Measurements from ENCODE around the gene CHD5. TPM values are rescaled to one million over a fixed set of nuclear protein-coding genes. Genes with fewer than 3 reads are reported as not detected.

The CHD5 gene
- under 0.01 TPM in 2 replicates for total RNA-seq

DNA sequence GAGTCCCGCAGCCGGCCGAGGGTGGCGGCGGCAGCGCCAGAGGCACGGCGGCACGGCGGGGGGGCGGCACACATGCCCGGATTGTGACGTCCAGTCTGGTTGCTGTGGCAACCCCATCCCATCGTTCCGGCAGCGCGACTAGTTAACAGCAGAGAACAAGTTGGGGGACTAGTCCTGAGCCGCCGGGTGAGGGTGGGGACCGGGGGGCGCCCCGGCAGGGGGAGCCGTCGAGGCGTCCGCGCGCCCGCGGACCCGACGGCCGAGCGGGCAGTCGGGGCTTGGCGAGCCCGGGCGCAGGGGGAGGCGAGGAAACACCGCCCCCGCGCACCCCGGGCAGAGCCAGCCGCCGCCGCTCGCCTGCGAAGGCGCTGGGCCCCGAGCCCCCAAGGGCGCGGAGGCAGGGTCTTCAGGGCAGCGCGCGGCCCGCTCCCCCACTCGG lies at the start of gene CHD5:
TSS of gene CHD5 (minus strand) at position 54 of the 439 bp plus-strand sequence. CDS start 298 bp downstream, outside the sequence.

DNA sequence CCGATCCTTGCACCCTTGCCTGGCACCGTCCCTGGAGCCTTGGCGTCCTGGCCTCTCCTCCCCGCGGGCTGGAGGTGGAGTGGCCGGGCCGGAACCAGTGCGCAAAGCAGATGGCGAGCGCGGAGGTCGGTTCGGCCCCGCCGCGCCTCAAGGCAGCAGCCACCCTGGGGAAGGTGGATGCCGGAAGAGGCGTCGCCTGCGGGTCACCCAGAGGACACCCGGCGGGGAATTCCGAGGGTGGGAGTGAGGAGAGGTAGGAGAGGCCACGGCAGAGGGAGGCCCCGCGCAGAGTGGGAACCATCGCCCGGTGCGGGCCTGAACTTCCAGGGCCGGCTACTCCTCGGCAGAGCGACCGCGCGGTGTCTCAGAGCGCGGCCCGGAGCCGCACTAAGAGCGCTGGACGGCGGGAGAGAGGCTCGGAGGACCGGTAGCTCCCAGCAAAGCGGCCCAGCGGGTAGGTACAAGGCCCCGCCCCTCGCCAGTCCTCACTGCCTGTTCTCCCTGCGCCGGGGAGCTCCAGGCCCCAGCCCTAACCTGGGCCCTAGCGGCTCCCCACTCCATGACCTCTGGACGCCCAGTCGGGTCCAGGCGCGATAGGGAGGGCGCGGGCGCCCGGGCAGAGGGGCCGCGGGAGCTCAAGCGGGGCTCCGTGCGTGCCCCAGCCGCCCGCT lies 25.9 kb upstream of the CHD5 start, which contains the start of gene RNF207:
TSS of gene RNF207 (plus strand) at position 271 of the 671 bp plus-strand sequence. CDS start 417 bp downstream, outside the sequence.

DNA sequence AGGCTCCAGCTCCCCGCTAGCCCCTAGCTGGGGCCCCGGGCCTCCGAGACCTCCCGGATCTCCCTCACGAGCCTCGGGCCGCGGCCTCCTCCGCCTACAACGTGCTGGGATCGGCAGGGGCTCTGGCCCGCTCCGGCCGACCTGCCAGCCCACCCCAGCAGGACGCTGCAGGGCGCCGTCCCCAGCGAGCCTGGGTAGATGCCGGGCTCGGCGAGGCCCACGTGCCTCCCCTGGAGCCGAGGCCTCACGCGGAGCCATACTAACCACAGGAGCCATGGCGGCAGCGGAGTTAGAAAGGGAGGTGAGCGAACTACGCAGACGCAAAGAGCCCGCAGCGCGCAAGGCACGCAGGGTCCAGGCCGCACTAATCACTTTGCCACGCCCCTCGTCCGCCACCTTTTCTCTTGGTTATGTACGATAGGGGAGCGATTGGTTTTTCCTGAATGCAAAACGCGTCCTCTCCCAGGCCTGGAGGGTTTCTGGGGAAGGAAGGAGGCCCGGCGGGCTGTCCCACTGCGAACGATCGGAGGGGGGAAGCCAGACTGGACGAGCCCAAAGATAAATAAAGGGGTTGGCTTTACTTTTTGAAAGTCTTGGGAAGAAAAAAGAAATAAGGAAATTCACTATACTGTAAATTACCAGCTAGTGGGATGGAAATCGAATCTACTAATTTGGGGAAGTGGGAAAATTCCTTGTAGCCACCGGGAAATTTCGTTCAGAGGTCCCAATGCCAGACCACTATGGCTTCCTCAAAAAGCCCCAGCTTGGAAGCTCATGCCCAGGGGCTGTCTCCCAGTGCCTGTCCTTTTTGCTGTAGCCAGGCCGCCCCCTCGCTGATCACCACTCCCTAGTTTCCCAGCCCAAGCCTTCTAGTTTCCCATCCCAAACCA lies 19.4 kb upstream of the CHD5 start, which contains the start of gene RPL22:
TSS of gene RPL22 (minus strand) at position 298 of the 890 bp plus-strand sequence. CDS start at position 276, 22 bp downstream.

Other genes starting within 250 kb of the CHD5 start
- gene NPHP4, start 187.9 kb downstream of the CHD5 start, total RNA-seq: 7.1 TPM in 2 replicates
- gene KCNAB2, start 134.4 kb downstream of the CHD5 start, total RNA-seq: 4.6 and 8.3 TPM in 2 replicates
- gene RPL22, start 19.3 kb upstream of the CHD5 start, total RNA-seq: 223 and 309 TPM in 2 replicates
- 3.7 and 8.2 TPM in 2 replicates for gene RNF207, start 25.8 kb upstream of the CHD5 start, total RNA-seq
- gene ICMT, start 55.6 kb upstream of the CHD5 start, total RNA-seq: 42.7 and 57.8 TPM in 2 replicates
- not detected in 2 replicates for gene HES3, start 63.9 kb upstream of the CHD5 start, total RNA-seq
- 24.6 and 27.2 TPM in 2 replicates for gene GPR153, start 80.8 kb upstream of the CHD5 start, total RNA-seq
- 19.2 and 33.7 TPM in 2 replicates for gene ACOT7, start 213.4 kb upstream of the CHD5 start, total RNA-seq
- 0.12 TPM in 1 of 2 replicates, not detected in the other for gene HES2, start 239.6 kb upstream of the CHD5 start, total RNA-seq
- under 0.01 TPM in 1 of 2 replicates, not detected in the other for gene ESPN, start 244.5 kb upstream of the CHD5 start, total RNA-seq

Measured in pericardium fibroblast (primary cell).